SH-SY5Y (cell line): Measurements from ENCODE around the gene AP5Z1.

Source experiments
- GATA2 ChIP-seq: IDR thresholded peaks from 2 replicates; pipeline ENCODE4 v1.6.1; 2011; ENCODE audit warnings: mild to moderate bottlenecking, low read depth, low read length
- GATA3 ChIP-seq: IDR thresholded peaks from 2 replicates; pipeline ENCODE4 v1.6.1; 2011; ENCODE audit warnings: low read depth, mild to moderate bottlenecking, low read length, moderate library complexity

- no peak for TF ChIP-seq GATA2
- no peak for TF ChIP-seq GATA3
Observed at GRCh38 chr7:4798706-4799235, 23.3 kb downstream of the AP5Z1 start.
